ENCODE measurements around the gene PDCD10. TPM values are rescaled to one million over a fixed set of nuclear protein-coding genes. Genes with fewer than 3 reads are reported as not detected.

The PDCD10 gene
- total RNA-seq, 1 donor from 2014 or later, result 117 TPM

DNA sequence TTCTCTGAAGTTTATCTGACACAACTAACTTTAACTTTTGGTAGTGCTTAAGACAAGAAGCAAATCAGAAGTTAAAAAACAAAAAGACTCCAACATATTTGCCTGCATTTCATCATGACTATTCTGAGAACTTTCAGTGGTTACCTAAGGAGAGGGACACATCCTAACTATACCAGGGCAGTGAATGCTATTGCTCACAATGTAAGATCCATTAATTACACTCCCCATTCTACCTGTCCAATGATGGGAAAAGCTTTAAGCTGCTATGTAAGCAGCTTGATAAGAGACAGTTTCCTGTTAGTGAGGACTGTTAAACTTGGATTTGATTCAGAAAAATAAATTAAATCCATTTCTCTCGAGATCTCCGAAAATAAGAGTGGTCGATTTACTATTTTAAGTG is 38.3 kb upstream of the PDCD10 start:
- Histone ChIP-seq H3K9ac (no peak overlapping the region), H3K27ac (no peak overlapping the region), H3K36me3 (no peaks in the 10 kb centered on the region), H3K4me3 (no peak overlapping the region), H3K4me1 (no peaks in the 10 kb centered on the region), H3K4me2 (no peak overlapping the region), H2AFZ (replicated peaks) (no peak overlapping the region), H4K20me1 (ENCODE audit: low read depth) (no peaks in the 10 kb centered on the region), H3K79me2 (ENCODE audit: low read depth) (no peaks in the 10 kb centered on the region), H3K9me3 (ENCODE audit: low read depth) (no peaks in the 10 kb centered on the region), H3F3A (ENCODE audit: low read depth) (no peaks in the 10 kb centered on the region), H3K27me3 (no peaks in the 10 kb centered on the region)
- Mint-ChIP-seq H3K36me3 (no peaks in the 10 kb centered on the region), H3K27me3 (ENCODE audit: insufficient read depth, low read depth) (no peaks in the 10 kb centered on the region), H3K9me3 (no peaks in the 10 kb centered on the region), H3K27ac (no peak overlapping the region), H3K4me1 (no peaks in the 10 kb centered on the region), H3K4me3 (no peak overlapping the region)
- no peak for DNase-seq (ENCODE audit: low spot score)
- TF ChIP-seq EZH2 (IDR thresholded peaks at IDR 0.05), result no peak
- no peak for TF ChIP-seq EZH2phosphoT487 (IDR thresholded peaks at IDR 0.05)
- TF ChIP-seq CTCF (IDR thresholded peaks at IDR 0.05), result no peak

DNA sequence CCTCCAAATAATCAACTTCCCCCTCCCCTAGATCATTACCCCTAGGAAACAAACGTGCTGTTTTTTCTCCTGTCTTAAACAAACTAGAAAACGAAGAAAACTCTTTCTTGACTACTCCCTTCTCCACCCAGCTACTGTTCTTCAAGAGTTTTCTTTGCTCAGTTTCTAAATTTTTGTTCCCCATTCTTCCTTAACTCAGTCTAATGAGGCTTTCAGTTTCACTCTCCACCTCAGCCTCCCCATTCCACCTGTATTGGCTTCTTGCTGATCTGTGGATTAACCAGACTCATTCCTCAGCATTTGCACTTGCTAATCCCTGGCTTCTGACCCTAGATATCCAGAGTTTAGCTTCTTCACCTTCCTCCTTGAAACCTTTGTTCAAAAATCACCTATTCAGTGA is 27.6 kb upstream of the PDCD10 start:
- Histone ChIP-seq H3K4me1 (peaks cover 4% of the 10 kb centered on the region), H2AFZ (replicated peaks) (no peak overlapping the region), H3K27ac (no peak overlapping the region), H3K9ac (no peak overlapping the region), H4K20me1 (ENCODE audit: low read depth) (no peaks in the 10 kb centered on the region), H3K9me3 (ENCODE audit: low read depth) (no peaks in the 10 kb centered on the region), H3F3A (ENCODE audit: low read depth) (no peaks in the 10 kb centered on the region), H3K79me2 (ENCODE audit: low read depth) (no peaks in the 10 kb centered on the region), H3K4me3 (no peak overlapping the region), H3K4me2 (no peak overlapping the region), H3K27me3 (no peaks in the 10 kb centered on the region), H3K36me3 (no peaks in the 10 kb centered on the region)
- Mint-ChIP-seq H3K4me1 (no peaks in the 10 kb centered on the region), H3K27me3 (ENCODE audit: insufficient read depth, low read depth) (no peaks in the 10 kb centered on the region), H3K36me3 (peaks cover 6% of the 10 kb centered on the region), H3K9me3 (peaks cover 17% of the 10 kb centered on the region), H3K4me3 (no peak overlapping the region), H3K27ac (no peak overlapping the region)
- TF ChIP-seq CTCF (IDR thresholded peaks at IDR 0.05), result no peak
- no peak for DNase-seq (ENCODE audit: low spot score)

DNA sequence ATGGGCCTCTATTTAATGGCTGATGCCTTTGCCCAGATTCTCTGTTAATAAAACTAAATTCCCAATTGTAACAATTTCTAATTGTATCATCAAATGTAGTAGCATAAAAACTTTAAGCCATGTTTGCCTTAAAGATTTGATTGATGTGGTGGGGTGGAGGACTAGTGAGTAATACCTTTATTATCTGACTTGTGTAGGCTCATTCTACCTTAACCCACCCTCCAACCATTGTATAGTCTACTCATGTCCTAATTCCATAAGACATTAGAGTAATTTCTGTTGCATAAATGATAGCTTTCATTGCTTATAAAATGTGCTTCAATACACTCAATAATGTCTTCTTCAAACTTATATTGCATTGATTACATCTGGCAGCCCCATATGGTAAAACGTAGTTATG is 26.6 kb upstream of the PDCD10 start:
- Histone ChIP-seq H3F3A (ENCODE audit: low read depth) (no peaks in the 10 kb centered on the region), H3K27me3 (no peaks in the 10 kb centered on the region), H3K36me3 (no peaks in the 10 kb centered on the region), H3K4me3 (no peak overlapping the region), H3K27ac (no peak overlapping the region), H3K4me2 (no peak overlapping the region), H3K4me1 (peaks cover 4% of the 10 kb centered on the region), H4K20me1 (ENCODE audit: low read depth) (no peaks in the 10 kb centered on the region), H3K9me3 (ENCODE audit: low read depth) (no peaks in the 10 kb centered on the region), H2AFZ (replicated peaks) (no peak overlapping the region), H3K9ac (no peak overlapping the region), H3K79me2 (ENCODE audit: low read depth) (no peaks in the 10 kb centered on the region)
- TF ChIP-seq EZH2 (IDR thresholded peaks at IDR 0.05) (no peak), CTCF (IDR thresholded peaks at IDR 0.05) (no peak), EZH2phosphoT487 (IDR thresholded peaks at IDR 0.05) (no peak)
- Mint-ChIP-seq H3K4me3 (no peak overlapping the region), H3K9me3 (peaks cover 19% of the 10 kb centered on the region), H3K27ac (no peak overlapping the region), H3K4me1 (no peaks in the 10 kb centered on the region), H3K27me3 (ENCODE audit: insufficient read depth, low read depth) (no peaks in the 10 kb centered on the region), H3K36me3 (peaks cover 6% of the 10 kb centered on the region)
- DNase-seq (ENCODE audit: low spot score), result no peak

DNA sequence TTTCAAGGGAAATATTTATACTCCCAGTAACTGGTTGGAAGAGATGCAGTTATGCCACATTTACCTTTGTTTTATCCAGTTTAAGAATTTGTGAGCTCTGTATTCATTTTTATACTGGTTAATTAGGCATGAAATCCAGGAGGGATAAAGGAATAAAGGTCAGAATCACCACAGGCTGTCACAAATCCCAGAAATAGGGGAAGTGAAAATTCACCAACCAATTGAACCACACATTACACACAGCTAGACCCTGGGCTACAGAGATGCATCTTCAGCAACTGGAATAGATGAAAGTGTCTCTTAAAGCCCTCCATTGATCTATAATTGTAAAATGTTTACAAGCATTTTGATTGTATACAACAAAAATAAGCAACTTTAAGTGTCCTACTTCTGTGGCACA is 19.4 kb upstream of the PDCD10 start:
- no peak overlapping the region for H2AFZ ChIP-seq (replicated peaks)
- Mint-ChIP-seq H3K27ac (no peak overlapping the region), H3K27me3 (ENCODE audit: insufficient read depth, low read depth) (peaks cover 3% of the 10 kb centered on the region), H3K36me3 (no peaks in the 10 kb centered on the region), H3K9me3 (peaks cover 3% of the 10 kb centered on the region), H3K4me3 (no peak overlapping the region), H3K4me1 (peaks cover 9% of the 10 kb centered on the region)
- H3K79me2 ChIP-seq (ENCODE audit: low read depth), result no peaks in the 10 kb centered on the region
- no peak overlapping the region for H3K4me3 ChIP-seq
- TF ChIP-seq EZH2phosphoT487 (IDR thresholded peaks at IDR 0.05), result no peak
- no peak overlapping the region for H3K27ac ChIP-seq
- H3K9me3 ChIP-seq (ENCODE audit: low read depth), result no peaks in the 10 kb centered on the region
- no peak overlapping the region for H3K4me2 ChIP-seq
- H3K9ac ChIP-seq, result no peak overlapping the region
- no peaks in the 10 kb centered on the region for H3F3A ChIP-seq (ENCODE audit: low read depth)
- no peaks in the 10 kb centered on the region for H4K20me1 ChIP-seq (ENCODE audit: low read depth)
- DNase-seq (ENCODE audit: low spot score), result no peak
- no peaks in the 10 kb centered on the region for H3K4me1 ChIP-seq
- H3K36me3 ChIP-seq, result no peaks in the 10 kb centered on the region
- no peaks in the 10 kb centered on the region for H3K27me3 ChIP-seq

Data from neural progenitor cell (in vitro differentiated cells).